Endothelial cell of umbilical vein (primary cell): ENCODE results near the gene RPP40.

Source experiments
- CTCF ChIP-seq, 2 donors: IDR thresholded peaks; 1 replicate in 1 of 2; 2 replicates in 1 of 2; pipeline ENCODE4 v1.5.1; 2011; ENCODE audit warnings: low read length in 2 of 2, mild to moderate bottlenecking in 2 of 2, moderate library complexity in 2 of 2, control low read depth in 1 of 2, inconsistent platforms in 1 of 2, low read depth in 1 of 2; ENCODE audit not compliant: insufficient read depth in 1 of 2; ENCODE audit errors: extremely low read depth in 1 of 2
- EZH2 ChIP-seq: IDR thresholded peaks from 2 replicates; pipeline ENCODE4 v1.6.1; 2012; ENCODE audit warnings: borderline replicate concordance, low read depth, mild to moderate bottlenecking, moderate library complexity, low read length, inconsistent platforms; ENCODE audit not compliant: severe bottlenecking
- FOS ChIP-seq: IDR thresholded peaks from 2 replicates; pipeline ENCODE4 v1.6.1; 2011; ENCODE audit warnings: mild to moderate bottlenecking, low read length, moderate library complexity, borderline replicate concordance; ENCODE audit not compliant: insufficient read depth
- GATA2 ChIP-seq: IDR thresholded peaks from 2 replicates; pipeline ENCODE4 v1.7.0; 2011; ENCODE audit warnings: low read depth, mild to moderate bottlenecking, moderate library complexity, mixed read lengths, low read length; ENCODE audit not compliant: insufficient read length, insufficient read depth
- POLR2A ChIP-seq: IDR thresholded peaks from 2 replicates; pipeline ENCODE4 v1.6.1; 2012; ENCODE audit warnings: low read depth, mild to moderate bottlenecking, control low read depth, low read length
- POLR2AphosphoS5 ChIP-seq: IDR thresholded peaks from 2 replicates; pipeline ENCODE4 v1.6.1; 2012; ENCODE audit warnings: low read depth, mild to moderate bottlenecking, control low read depth, low read length, moderate library complexity; ENCODE audit not compliant: insufficient read depth
- TF ChIP-seq, protein P1 (sequence below): IDR thresholded peaks from 2 replicates; pipeline ENCODE4 v1.6.1; 2011; ENCODE audit not compliant: insufficient read depth, insufficient read length

DNA sequence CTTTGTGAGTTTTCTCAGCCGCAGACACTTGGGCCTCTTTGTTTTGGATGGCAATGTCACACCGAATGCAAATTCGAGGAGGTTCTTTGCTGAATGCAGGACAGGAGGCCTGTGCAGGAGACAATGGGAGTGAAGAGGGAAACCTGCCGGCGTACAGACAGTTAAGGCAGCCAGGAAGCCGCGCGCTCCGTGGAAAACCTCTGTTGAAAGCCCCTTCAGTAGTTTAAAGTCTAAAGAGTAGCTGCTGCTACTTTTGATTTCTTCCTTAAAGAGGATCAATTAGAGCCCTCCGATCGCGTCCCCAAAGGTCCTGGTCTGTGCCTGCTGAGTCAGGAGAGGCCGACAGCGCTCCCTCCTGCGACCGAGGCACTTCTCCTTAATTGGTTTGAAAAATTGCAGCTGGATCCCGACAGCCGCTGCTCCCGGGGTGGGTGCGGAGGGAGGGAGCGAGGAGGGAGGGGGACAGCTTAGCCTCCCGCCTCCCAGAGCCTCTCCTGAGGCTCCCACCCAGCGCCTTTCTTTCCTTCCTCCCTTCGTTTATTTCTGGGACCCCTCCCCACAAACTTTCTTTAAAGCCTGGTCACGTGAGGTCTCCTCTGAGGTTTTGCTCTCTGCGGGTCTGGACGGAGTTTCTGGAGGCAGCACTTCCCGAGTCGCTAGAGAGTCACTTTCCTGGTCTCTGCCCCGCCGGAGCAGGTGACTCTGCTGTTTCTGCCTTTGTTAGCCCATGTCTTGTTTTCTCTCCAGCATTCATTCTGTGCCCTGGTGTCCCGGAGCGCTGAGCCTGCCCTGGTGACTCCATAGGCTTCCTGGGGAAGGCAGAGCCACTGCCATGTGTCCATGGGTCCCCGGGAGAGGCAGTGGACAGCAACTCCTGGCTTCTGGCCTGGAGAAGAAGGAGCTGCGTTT, 22.3 kb upstream of the RPP40 start:
- TF ChIP-seq POLR2A (no peak), GATA2 (no peak), CTCF (IDR thresholded peaks at IDR 0.05; ENCODE audit: extremely low read depth in 1 of 2, insufficient read depth in 1 of 2, low read depth in 1 of 2, low read length in 2 of 2) (no peak), POLR2AphosphoS5 (no peak), FOS (no peak), EZH2 (no peak)
- TF ChIP-seq, protein P1, sequence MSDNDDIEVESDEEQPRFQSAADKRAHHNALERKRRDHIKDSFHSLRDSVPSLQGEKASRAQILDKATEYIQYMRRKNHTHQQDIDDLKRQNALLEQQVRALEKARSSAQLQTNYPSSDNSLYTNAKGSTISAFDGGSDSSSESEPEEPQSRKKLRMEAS: no peak
